Measurements from ENCODE around the gene NFE2L1. TPM values are rescaled to one million over a fixed set of nuclear protein-coding genes. Genes with fewer than 3 reads are reported as not detected.

Gene NFE2L1
- total RNA-seq, 2 donors from 2014 or later, result 39.4 to 74.2 TPM

- Histone ChIP-seq H3K9me3 (no peaks in the 10 kb centered on the region), H3K27me3 (no peaks in the 10 kb centered on the region), H3K36me3 (replicated peaks in 1 of 2; ENCODE audit: insufficient read depth in 1 of 2, low read depth in 2 of 2) (no peaks in the 10 kb centered on the region), H3K4me1 (peaks cover 5% of the 10 kb centered on the region), H3K27ac (peak overlapping the region in 3 of 4 donors; percentile 10 to 60 (median 42)), H3K4me3 (no peak overlapping the region)
- 63 to 67% methylated on average over 7 of the region's 7 CpGs for WGBS, 2 donors
- ATAC-seq (no peak), DNase-seq (no peak)
- TF ChIP-seq POLR2A (IDR thresholded peaks at IDR 0.05) (no peak), CTCF (IDR thresholded peaks at IDR 0.05) (no peak)
- intact Hi-C loops (cut with DNase I), result no loop called here
These were observed 45.2 kb upstream of the NFE2L1 start for GRCh38 chr17:48002916-48003416.

- no peaks in the 10 kb centered on the region for H3K27me3 ChIP-seq
- ATAC-seq, result no peak
- DNase-seq, result no peak
- H3K4me1 ChIP-seq, result peaks cover 5% of the 10 kb centered on the region
- no peaks in the 10 kb centered on the region for H3K9me3 ChIP-seq
- TF ChIP-seq POLR2A (IDR thresholded peaks at IDR 0.05), result no peak
- no peak for TF ChIP-seq CTCF (IDR thresholded peaks at IDR 0.05)
- WGBS, 2 donors, result 72 to 80% methylated on average over 16 to 17 of the region's 17 CpGs
- intact Hi-C loops (cut with DNase I), result no loop called here
- H3K4me3 ChIP-seq, result no peak overlapping the region
- H3K27ac ChIP-seq, result peak overlapping the region in 1 of 4 donors; percentile 60
- no peaks in the 10 kb centered on the region for H3K36me3 ChIP-seq (replicated peaks in 1 of 2; ENCODE audit: insufficient read depth in 1 of 2, low read depth in 2 of 2)
These were observed 44.6 kb upstream of the NFE2L1 start for GRCh38 chr17:48003417-48004151.

GRCh38 chr17:48004983-48005382, 43.2 kb upstream of the NFE2L1 start:
- H3K27ac ChIP-seq, result no peak overlapping the region
- 39 to 73% methylated on average over 3 of the region's 3 CpGs for WGBS, 2 donors
- intact Hi-C loops (cut with DNase I), result no loop called here

GRCh38 chr17:48006936-48007709, 41.0 kb upstream of the NFE2L1 start:
- no peak for ATAC-seq
- Histone ChIP-seq H3K4me3 (no peak overlapping the region), H3K4me1 (peaks cover 12% of the 10 kb centered on the region), H3K27ac (no peak overlapping the region), H3K27me3 (no peaks in the 10 kb centered on the region), H3K36me3 (replicated peaks in 1 of 2; ENCODE audit: insufficient read depth in 1 of 2, low read depth in 2 of 2) (no peaks in the 10 kb centered on the region), H3K9me3 (no peaks in the 10 kb centered on the region)
- TF ChIP-seq POLR2A (IDR thresholded peaks at IDR 0.05) (no peak), CTCF (IDR thresholded peaks at IDR 0.05) (no peak)
- no peak for DNase-seq
- 86 to 88% methylated on average over 12 of the region's 12 CpGs for WGBS, 2 donors
- intact Hi-C loops (cut with DNase I), result no loop called here

More at GRCh38 chr17:48004983-48005382, 43.2 kb upstream of the NFE2L1 start:
- no peak overlapping the region for H3K4me3 ChIP-seq
- DNase-seq (no peak), ATAC-seq (no peak)
- no peaks in the 10 kb centered on the region for H3K9me3 ChIP-seq
- H3K4me1 ChIP-seq, result peaks cover 5% of the 10 kb centered on the region
- H3K27me3 ChIP-seq, result no peaks in the 10 kb centered on the region
- TF ChIP-seq CTCF (IDR thresholded peaks at IDR 0.05) (no peak), POLR2A (IDR thresholded peaks at IDR 0.05) (no peak)
- H3K36me3 ChIP-seq (replicated peaks in 1 of 2; ENCODE audit: insufficient read depth in 1 of 2, low read depth in 2 of 2), result no peaks in the 10 kb centered on the region
